Kidney (tissue), 14 donors: Measurements from ENCODE around the gene EVX2. TPM values are rescaled to one million over a fixed set of nuclear protein-coding genes. Genes with fewer than 3 reads are reported as not detected.

Experiments
- DNase-seq, 5 donors: peaks; one replicate each; pipeline ENCODE4 v3.0.0-alpha.2; 2013 to 2020
- FAIRE-seq: peaks from 2 replicates; lab custom pipeline; 2012; peaks lifted over from hg19 to GRCh38; lab: Jason Lieb, UNC
- H3K27ac ChIP-seq, 2 donors: one replicate each; pipeline ENCODE4 v1.7.0; 2013; ENCODE audit warnings: low read depth in 2 of 2, low read length in 2 of 2, inconsistent platforms in 1 of 2
- H3K27me3 ChIP-seq: one replicate; pipeline ENCODE4 v1.7.1; 2013; ENCODE audit warnings: low read length, inconsistent platforms; ENCODE audit not compliant: control insufficient read depth, insufficient read depth
- H3K36me3 ChIP-seq, 3 donors: one replicate each; pipeline versions ENCODE4 v1.7.0 to v1.7.1; 2013; ENCODE audit warnings: low read length in 3 of 3, control low read depth in 1 of 3, inconsistent platforms in 1 of 3; ENCODE audit not compliant: insufficient read depth in 3 of 3, control insufficient read depth in 2 of 3
- H3K4me1 ChIP-seq, 3 donors: one replicate each; pipeline versions ENCODE4 v1.7.0 to v1.7.1; 2013; ENCODE audit warnings: low read length in 3 of 3, inconsistent platforms in 1 of 3, low read depth in 1 of 3; ENCODE audit not compliant: control insufficient read depth in 2 of 3, insufficient read depth in 2 of 3
- H3K4me3 ChIP-seq, 3 donors: one replicate each; pipeline versions ENCODE4 v1.7.0 to v1.8.1; 2013; ENCODE audit warnings: low read length in 3 of 3, control low read depth in 1 of 3, inconsistent platforms in 1 of 3
- H3K9ac ChIP-seq, 3 donors: one replicate each; pipeline versions ENCODE4 v1.7.0 to v1.7.1; 2013; ENCODE audit warnings: low read length in 3 of 3, control low read depth in 1 of 3, inconsistent platforms in 1 of 3
- H3K9me3 ChIP-seq, 3 donors: one replicate each; pipeline versions ENCODE4 v1.7.0 to v1.7.1; 2013; ENCODE audit warnings: low read length in 3 of 3, control low read depth in 1 of 3, inconsistent platforms in 1 of 3; ENCODE audit not compliant: control insufficient read depth in 2 of 3, insufficient read depth in 1 of 3
- intact Hi-C: fragments of 100-400 bp; cut with DNase I; formaldehyde crosslinking; loops from one replicate; pipeline ENCODE4 v1.11.1; 2022
- polyA plus RNA-seq: library from polyadenylated mRNA; stranded (reverse); fragments of 350-450 nt; fragmentation: Illumina TruSeq; extraction: RNeasy Lipid Tissue Mini Kit (QIAGEN cat#74804); gene quantifications from one replicate; pipeline ENCODE4 v1.2.3, GENCODE V29; 2014; ENCODE audit warnings: low read depth, low replicate concordance; ENCODE audit not compliant: insufficient read depth
- total RNA-seq: library from RNA; stranded (reverse); fragmentation: NEBNext Ultra II Directional; extraction: Animal tissue kit (Norgen Biotek cat#: 25700); gene quantifications from one replicate; pipeline ENCODE4 v1.2.1, GENCODE V29; 2021
- TF ChIP-seq, protein P1 (sequence below): IDR thresholded peaks from 3 replicates; pipeline ENCODE4 v1.5.1; 2012; ENCODE audit warnings: mild to moderate bottlenecking, moderate library complexity, borderline replicate concordance; ENCODE audit not compliant: insufficient read depth; ENCODE audit errors: extremely low read depth
- donor health status: control.
- donor health status: control.
- donor health status: control.
- donor health status: control.
- donor health status: control.
- donor health status: DM: yes; HTN: yes; CAD: no.
- donor health status: Normal renal cell carcinoma (clear cell type).

Gene EVX2
- total and polyA plus RNA-seq, 2 donors from 2014 or later: not detected

GRCh38 chr2:176082525-176082823 is 1.3 kb downstream of the EVX2 start:
- DNase-seq (no peak), FAIRE-seq (no peak)
- no peak overlapping the region for H3K27ac ChIP-seq
- peaks cover 90% of the 10 kb centered on the region for H3K27me3 ChIP-seq
- TF ChIP-seq, protein P1, sequence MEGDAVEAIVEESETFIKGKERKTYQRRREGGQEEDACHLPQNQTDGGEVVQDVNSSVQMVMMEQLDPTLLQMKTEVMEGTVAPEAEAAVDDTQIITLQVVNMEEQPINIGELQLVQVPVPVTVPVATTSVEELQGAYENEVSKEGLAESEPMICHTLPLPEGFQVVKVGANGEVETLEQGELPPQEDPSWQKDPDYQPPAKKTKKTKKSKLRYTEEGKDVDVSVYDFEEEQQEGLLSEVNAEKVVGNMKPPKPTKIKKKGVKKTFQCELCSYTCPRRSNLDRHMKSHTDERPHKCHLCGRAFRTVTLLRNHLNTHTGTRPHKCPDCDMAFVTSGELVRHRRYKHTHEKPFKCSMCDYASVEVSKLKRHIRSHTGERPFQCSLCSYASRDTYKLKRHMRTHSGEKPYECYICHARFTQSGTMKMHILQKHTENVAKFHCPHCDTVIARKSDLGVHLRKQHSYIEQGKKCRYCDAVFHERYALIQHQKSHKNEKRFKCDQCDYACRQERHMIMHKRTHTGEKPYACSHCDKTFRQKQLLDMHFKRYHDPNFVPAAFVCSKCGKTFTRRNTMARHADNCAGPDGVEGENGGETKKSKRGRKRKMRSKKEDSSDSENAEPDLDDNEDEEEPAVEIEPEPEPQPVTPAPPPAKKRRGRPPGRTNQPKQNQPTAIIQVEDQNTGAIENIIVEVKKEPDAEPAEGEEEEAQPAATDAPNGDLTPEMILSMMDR: no peak
- no peak overlapping the region for H3K4me3 ChIP-seq
- intact Hi-C loops: no loop called here
- H3K9ac ChIP-seq: no peak overlapping the region
- no peaks in the 10 kb centered on the region for H3K36me3 ChIP-seq
- H3K4me1 ChIP-seq: peaks cover 0 to 6% (median 0%) of the 10 kb centered on the region in 3 donors
- peaks cover 0 to 9% (median 0%) of the 10 kb centered on the region in 3 donors for H3K9me3 ChIP-seq

- Histone ChIP-seq H3K9me3 (peaks cover 0 to 9% (median 0%) of the 10 kb centered on the region in 3 donors), H3K4me3 (no peak overlapping the region), H3K4me1 (peaks cover 0 to 6% (median 0%) of the 10 kb centered on the region in 3 donors), H3K27me3 (peaks cover 90% of the 10 kb centered on the region), H3K36me3 (no peaks in the 10 kb centered on the region), H3K27ac (no peak overlapping the region), H3K9ac (no peak overlapping the region)
- FAIRE-seq: no peak
- intact Hi-C loops: no loop called here
- peak; percentile 44 to 75 (median 68) for DNase-seq
- TF ChIP-seq, protein P1: no peak
Observed at GRCh38 chr2:176081837-176082524, 1.8 kb downstream of the EVX2 start.

GRCh38 chr2:176081376-176081836 is 2.4 kb downstream of the EVX2 start:
- intact Hi-C loops: no loop called here
- FAIRE-seq: no peak
- no peak overlapping the region for H3K4me3 ChIP-seq

More at GRCh38 chr2:176081376-176081836, 2.4 kb downstream of the EVX2 start:
- TF ChIP-seq, protein P1: no peak
- peaks cover 90% of the 10 kb centered on the region for H3K27me3 ChIP-seq
- no peak overlapping the region for H3K27ac ChIP-seq
- H3K9me3 ChIP-seq: peaks cover 0 to 9% (median 0%) of the 10 kb centered on the region in 3 donors
- H3K9ac ChIP-seq: no peak overlapping the region
- H3K4me1 ChIP-seq: peaks cover 0 to 6% (median 0%) of the 10 kb centered on the region in 3 donors
- DNase-seq: peak in 3 of 5 donors; percentile 30 to 68 (median 47)
- H3K36me3 ChIP-seq: no peaks in the 10 kb centered on the region
